GM12891 (cell line): ENCODE data around the gene ZNF77.

ENCODE experiments used
- POLR2A ChIP-seq: IDR thresholded peaks from 2 replicates; pipeline ENCODE4 v1.6.1; 2011; ENCODE audit warnings: low read depth, low read length, control low read depth
- TAF1 ChIP-seq: IDR thresholded peaks from 2 replicates; pipeline ENCODE4 v1.6.1; 2011; ENCODE audit warnings: low read depth, low read length, control low read depth

- no peak for TF ChIP-seq POLR2A
- TF ChIP-seq TAF1, result no peak
Measured at GRCh38 chr19:2883686-2884439, 60.9 kb downstream of the ZNF77 start.
